Measurements from ENCODE around the gene TMEM232.
"Not testable (repeated sequence)": the region's sequence is repeated elsewhere in the genome, so short reads cannot be mapped to it uniquely, and the experiment has no call there.

DNA sequence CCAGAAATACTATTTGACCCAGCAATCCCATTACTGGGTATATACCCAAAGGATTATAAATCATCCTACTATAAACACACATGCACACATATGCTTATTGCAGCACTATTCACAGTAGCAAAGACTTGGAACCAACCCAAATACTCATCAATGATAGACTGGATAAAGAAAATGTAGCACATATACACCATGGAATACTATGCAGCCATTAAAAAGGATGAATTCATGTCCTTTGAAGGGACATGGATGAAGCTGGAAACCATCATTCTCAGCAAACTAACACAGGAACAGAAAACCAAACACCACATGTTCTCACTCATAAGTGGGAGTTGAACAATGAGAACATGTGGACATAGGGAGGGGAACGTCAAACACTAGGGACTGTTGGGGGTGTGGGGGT, 35.9 kb downstream of the TMEM232 start:
- TF ChIP-seq EZH2 (IDR thresholded peaks at IDR 0.05; ENCODE audit: insufficient read depth, poor library complexity, severe bottlenecking); EZH2phosphoT487 (IDR thresholded peaks at IDR 0.05; ENCODE audit: insufficient read depth, low read depth): not testable (repeated sequence)

All from GM23248 (cell line).